Fibroblast of lung (primary cell): ENCODE measurements around the gene GDF7.

Experiments used
- EZH2 ChIP-seq: IDR thresholded peaks from 2 replicates; pipeline ENCODE4 v1.5.1; 2012; ENCODE audit warnings: low read length, control low read depth, mild to moderate bottlenecking; ENCODE audit errors: missing control alignments
- TF ChIP-seq, protein P1 (sequence below), 2 donors: IDR thresholded peaks in 1 of 2; conservative IDR thresholded peaks in 1 of 2; 1 replicate in 1 of 2; 2 replicates in 1 of 2; pipeline ENCODE4 v1.5.1; 2011 to 2012; ENCODE audit warnings: low read length in 2 of 2, control low read depth in 1 of 2, inconsistent platforms in 1 of 2, low read depth in 1 of 2, mild to moderate bottlenecking in 1 of 2

DNA sequence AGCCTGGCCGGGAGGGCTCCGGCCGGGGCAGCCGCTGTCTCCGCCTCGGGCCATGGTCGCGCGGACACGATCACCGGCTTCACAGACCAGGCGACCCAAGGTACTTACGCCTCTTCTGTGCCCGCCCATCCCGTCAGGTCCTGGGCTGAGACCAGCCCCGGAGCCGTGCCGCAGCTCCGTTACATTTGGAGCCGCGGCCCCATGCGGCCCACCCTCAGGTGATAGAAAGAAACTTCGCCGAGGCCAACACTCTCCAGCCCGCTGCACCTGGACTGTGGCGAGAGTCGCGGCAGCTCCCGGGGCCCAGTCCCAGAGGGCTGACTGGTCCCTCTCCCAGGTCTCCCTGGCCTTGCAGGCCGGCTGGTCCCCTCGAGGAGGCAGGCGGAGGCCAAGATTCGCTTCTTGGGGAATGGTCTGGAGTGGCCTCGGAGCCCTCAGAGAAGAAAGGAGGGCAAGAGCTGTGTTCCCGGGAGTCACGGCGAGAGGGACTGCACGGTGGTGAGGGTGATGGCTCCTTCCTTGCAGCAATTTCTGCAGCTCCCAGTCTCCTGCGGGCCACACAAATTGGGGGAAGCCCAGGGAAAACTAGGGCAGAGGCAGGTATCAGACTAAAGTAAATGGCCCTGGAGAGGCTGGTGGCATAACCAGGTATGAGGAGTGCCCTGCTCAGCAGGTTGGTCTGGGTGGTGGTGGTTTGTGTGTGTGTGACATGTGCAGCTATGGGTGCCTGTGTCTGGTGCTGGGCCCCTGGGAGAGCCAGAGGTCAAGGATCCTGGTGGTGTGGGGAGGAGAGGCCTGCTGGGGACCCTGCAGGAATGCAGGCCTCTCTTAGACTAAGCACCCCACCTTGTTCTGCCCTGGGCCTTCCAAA, 822 bp downstream of the GDF7 start:
- TF ChIP-seq EZH2: peak; percentile 87
- TF ChIP-seq, protein P1, sequence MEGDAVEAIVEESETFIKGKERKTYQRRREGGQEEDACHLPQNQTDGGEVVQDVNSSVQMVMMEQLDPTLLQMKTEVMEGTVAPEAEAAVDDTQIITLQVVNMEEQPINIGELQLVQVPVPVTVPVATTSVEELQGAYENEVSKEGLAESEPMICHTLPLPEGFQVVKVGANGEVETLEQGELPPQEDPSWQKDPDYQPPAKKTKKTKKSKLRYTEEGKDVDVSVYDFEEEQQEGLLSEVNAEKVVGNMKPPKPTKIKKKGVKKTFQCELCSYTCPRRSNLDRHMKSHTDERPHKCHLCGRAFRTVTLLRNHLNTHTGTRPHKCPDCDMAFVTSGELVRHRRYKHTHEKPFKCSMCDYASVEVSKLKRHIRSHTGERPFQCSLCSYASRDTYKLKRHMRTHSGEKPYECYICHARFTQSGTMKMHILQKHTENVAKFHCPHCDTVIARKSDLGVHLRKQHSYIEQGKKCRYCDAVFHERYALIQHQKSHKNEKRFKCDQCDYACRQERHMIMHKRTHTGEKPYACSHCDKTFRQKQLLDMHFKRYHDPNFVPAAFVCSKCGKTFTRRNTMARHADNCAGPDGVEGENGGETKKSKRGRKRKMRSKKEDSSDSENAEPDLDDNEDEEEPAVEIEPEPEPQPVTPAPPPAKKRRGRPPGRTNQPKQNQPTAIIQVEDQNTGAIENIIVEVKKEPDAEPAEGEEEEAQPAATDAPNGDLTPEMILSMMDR (conservative IDR thresholded peaks at IDR 0.05 in 1 of 2, IDR thresholded peaks at IDR 0.05 in 1 of 2; ENCODE audit: low read depth in 1 of 2, low read length in 2 of 2): no peak
